ENCODE measurements around the gene CCDC172.

The CCDC172 gene

GRCh38 chr10:116281775-116282174, 42.5 kb upstream of the CCDC172 start:
- Histone ChIP-seq H2AFZ (ENCODE audit: low read depth, low read length) (no peak overlapping the region), H3K9me3 (ENCODE audit: insufficient read depth, low read length, severe bottlenecking) (no peaks in the 10 kb centered on the region), H3K27me3 (ENCODE audit: insufficient read depth, low read length, poor library complexity) (no peaks in the 10 kb centered on the region), H3K79me2 (ENCODE audit: insufficient read depth, low read length) (no peaks in the 10 kb centered on the region), H3K27ac (ENCODE audit: low read length) (no peak overlapping the region), H3K36me3 (ENCODE audit: insufficient read depth, low read length) (no peaks in the 10 kb centered on the region), H4K20me1 (ENCODE audit: insufficient read depth, low read length) (no peaks in the 10 kb centered on the region), H3K4me2 (ENCODE audit: insufficient read depth, low read length) (no peak overlapping the region), H3K9ac (ENCODE audit: low read depth, low read length) (no peak overlapping the region), H3K4me1 (ENCODE audit: insufficient read depth, low read length) (no peaks in the 10 kb centered on the region; the same call in 1 of the 2 replicates), H3K4me3 (ENCODE audit: low read depth in 1 of 2, low read length in 2 of 2) (no peak overlapping the region)
- ATAC-seq (ENCODE audit: insufficient read depth, low read depth): no peak
- TF ChIP-seq CTCF (IDR thresholded peaks at IDR 0.05; ENCODE audit: borderline replicate concordance, extremely low read depth, low read length, poor library complexity, severe bottlenecking): no peak
- no peak for TF ChIP-seq EZH2 (IDR thresholded peaks at IDR 0.05; ENCODE audit: borderline replicate concordance, low read depth, low read length, severe bottlenecking)
- DNase-seq: no peak

GRCh38 chr10:116286626-116287200, 37.5 kb upstream of the CCDC172 start:
- no peak overlapping the region for H2AFZ ChIP-seq (ENCODE audit: low read depth, low read length)

GRCh38 chr10:116287906-116288501, 36.2 kb upstream of the CCDC172 start:
- ATAC-seq (ENCODE audit: insufficient read depth, low read depth): no peak
- peak; percentile 13 for DNase-seq
- no peaks in the 10 kb centered on the region for H3K36me3 ChIP-seq (ENCODE audit: insufficient read depth, low read length)

More at GRCh38 chr10:116286626-116287200, 37.5 kb upstream of the CCDC172 start:
- H3K4me3 ChIP-seq (ENCODE audit: low read depth in 1 of 2, low read length in 2 of 2): no peak overlapping the region
- H3K4me2 ChIP-seq (ENCODE audit: insufficient read depth, low read length): no peak overlapping the region
- H4K20me1 ChIP-seq (ENCODE audit: insufficient read depth, low read length): no peaks in the 10 kb centered on the region
- H3K79me2 ChIP-seq (ENCODE audit: insufficient read depth, low read length): no peaks in the 10 kb centered on the region
- no peaks in the 10 kb centered on the region for H3K9me3 ChIP-seq (ENCODE audit: insufficient read depth, low read length, severe bottlenecking)
- TF ChIP-seq EZH2 (IDR thresholded peaks at IDR 0.05; ENCODE audit: borderline replicate concordance, low read depth, low read length, severe bottlenecking) (no peak), CTCF (IDR thresholded peaks at IDR 0.05; ENCODE audit: borderline replicate concordance, extremely low read depth, low read length, poor library complexity, severe bottlenecking) (no peak)
- no peak overlapping the region for H3K9ac ChIP-seq (ENCODE audit: low read depth, low read length)
- no peaks in the 10 kb centered on the region for H3K27me3 ChIP-seq (ENCODE audit: insufficient read depth, low read length, poor library complexity)
- no peaks in the 10 kb centered on the region; the same call in 1 of the 2 replicates for H3K4me1 ChIP-seq (ENCODE audit: insufficient read depth, low read length)
- no peak overlapping the region for H3K27ac ChIP-seq (ENCODE audit: low read length)
- ATAC-seq (ENCODE audit: insufficient read depth, low read depth) (no peak), DNase-seq (no peak)
- no peaks in the 10 kb centered on the region for H3K36me3 ChIP-seq (ENCODE audit: insufficient read depth, low read length)

More at GRCh38 chr10:116287906-116288501, 36.2 kb upstream of the CCDC172 start:
- Histone ChIP-seq H4K20me1 (ENCODE audit: insufficient read depth, low read length) (no peaks in the 10 kb centered on the region), H3K4me3 (ENCODE audit: low read depth in 1 of 2, low read length in 2 of 2) (no peak overlapping the region), H3K27me3 (ENCODE audit: insufficient read depth, low read length, poor library complexity) (no peaks in the 10 kb centered on the region), H3K4me2 (ENCODE audit: insufficient read depth, low read length) (no peak overlapping the region), H3K9me3 (ENCODE audit: insufficient read depth, low read length, severe bottlenecking) (no peaks in the 10 kb centered on the region), H3K9ac (ENCODE audit: low read depth, low read length) (no peak overlapping the region), H3K4me1 (ENCODE audit: insufficient read depth, low read length) (no peaks in the 10 kb centered on the region; the same call in 1 of the 2 replicates), H2AFZ (ENCODE audit: low read depth, low read length) (no peak overlapping the region), H3K27ac (ENCODE audit: low read length) (no peak overlapping the region), H3K79me2 (ENCODE audit: insufficient read depth, low read length) (no peaks in the 10 kb centered on the region)
- TF ChIP-seq EZH2 (IDR thresholded peaks at IDR 0.05; ENCODE audit: borderline replicate concordance, low read depth, low read length, severe bottlenecking) (no peak), CTCF (IDR thresholded peaks at IDR 0.05; ENCODE audit: borderline replicate concordance, extremely low read depth, low read length, poor library complexity, severe bottlenecking) (peak; percentile 59)

Measured in DND-41 (cell line).